Nephron progenitor cell (in vitro differentiated cells): ENCODE measurements around the gene MCTP1.

Source experiments
- DNase-seq: peaks from one replicate; pipeline ENCODE4 v3.0.0; 2021
- H3K27ac Mint-ChIP-seq: 2 replicates; pipeline ENCODE4 v1.8.0; 2021; ENCODE audit warnings: mild to moderate bottlenecking, moderate library complexity, mixed read lengths
- H3K27me3 Mint-ChIP-seq: 2 replicates; pipeline ENCODE4 v1.8.0; 2021; ENCODE audit warnings: mild to moderate bottlenecking, low read depth, mixed read lengths; ENCODE audit not compliant: poor library complexity
- H3K36me3 Mint-ChIP-seq: 2 replicates; pipeline ENCODE4 v1.8.0; 2021; ENCODE audit warnings: low read depth, mixed read lengths
- H3K4me1 Mint-ChIP-seq: 2 replicates; pipeline ENCODE4 v1.8.0; 2021; ENCODE audit warnings: mixed read lengths
- H3K4me3 Mint-ChIP-seq: 2 replicates; pipeline ENCODE4 v1.8.0; 2021; ENCODE audit warnings: mild to moderate bottlenecking, moderate library complexity, mixed read lengths
- H3K9me3 Mint-ChIP-seq: 2 replicates; pipeline ENCODE4 v1.8.0; 2021; ENCODE audit warnings: mild to moderate bottlenecking, moderate library complexity, mixed read lengths
- CTCF ChIP-seq: fragments of 200-600 bp; sonication (generic); IDR thresholded peaks from 2 replicates; pipeline ENCODE4 v1.5.0; 2021; ENCODE audit warnings: antibody characterized with exemption

MCTP1 gene

GRCh38 chr5:94928891-94929290 is 356.0 kb downstream of the MCTP1 start:
- no peaks in the 10 kb centered on the region for H3K9me3 Mint-ChIP-seq
- no peak for DNase-seq
- H3K36me3 Mint-ChIP-seq: no peaks in the 10 kb centered on the region
- no peak overlapping the region for H3K27ac Mint-ChIP-seq
- no peak overlapping the region for H3K4me3 Mint-ChIP-seq
- H3K27me3 Mint-ChIP-seq: no peaks in the 10 kb centered on the region
- H3K4me1 Mint-ChIP-seq: no peaks in the 10 kb centered on the region
- no peak for TF ChIP-seq CTCF

- no peak overlapping the region for H3K27ac Mint-ChIP-seq
- H3K9me3 Mint-ChIP-seq: no peaks in the 10 kb centered on the region
- H3K27me3 Mint-ChIP-seq: peaks cover 11% of the 10 kb centered on the region
- no peaks in the 10 kb centered on the region for H3K36me3 Mint-ChIP-seq
- no peaks in the 10 kb centered on the region for H3K4me1 Mint-ChIP-seq
- DNase-seq: no peak
- H3K4me3 Mint-ChIP-seq: no peak overlapping the region
- TF ChIP-seq CTCF: no peak
Observed at GRCh38 chr5:94920570-94920969, 364.3 kb downstream of the MCTP1 start.

GRCh38 chr5:94916619-94917018 is 368.3 kb downstream of the MCTP1 start:
- Mint-ChIP-seq H3K4me3 (no peak overlapping the region), H3K4me1 (no peaks in the 10 kb centered on the region), H3K27me3 (peaks cover 15% of the 10 kb centered on the region), H3K9me3 (no peaks in the 10 kb centered on the region), H3K36me3 (no peaks in the 10 kb centered on the region), H3K27ac (no peak overlapping the region)
- no peak for DNase-seq
- no peak for TF ChIP-seq CTCF

GRCh38 chr5:94911276-94911675 is 373.6 kb downstream of the MCTP1 start:
- peaks cover 8% of the 10 kb centered on the region for H3K27me3 Mint-ChIP-seq
- no peaks in the 10 kb centered on the region for H3K9me3 Mint-ChIP-seq
- no peaks in the 10 kb centered on the region for H3K4me1 Mint-ChIP-seq
- no peak for TF ChIP-seq CTCF
- H3K4me3 Mint-ChIP-seq: no peak overlapping the region
- H3K27ac Mint-ChIP-seq: no peak overlapping the region
- no peaks in the 10 kb centered on the region for H3K36me3 Mint-ChIP-seq
- no peak for DNase-seq

- no peak for TF ChIP-seq CTCF
- no peak for DNase-seq
- Mint-ChIP-seq H3K4me3 (no peak overlapping the region), H3K27me3 (peaks cover 5% of the 10 kb centered on the region), H3K36me3 (no peaks in the 10 kb centered on the region), H3K4me1 (no peaks in the 10 kb centered on the region), H3K9me3 (no peaks in the 10 kb centered on the region), H3K27ac (no peak overlapping the region)
Observed at GRCh38 chr5:94910721-94911120, 374.2 kb downstream of the MCTP1 start.

GRCh38 chr5:94908889-94909480 is 375.9 kb downstream of the MCTP1 start:
- DNase-seq: peak; percentile 18
- Mint-ChIP-seq H3K9me3 (no peaks in the 10 kb centered on the region), H3K4me1 (no peaks in the 10 kb centered on the region), H3K4me3 (no peak overlapping the region), H3K36me3 (no peaks in the 10 kb centered on the region), H3K27me3 (peaks cover 3% of the 10 kb centered on the region), H3K27ac (no peak overlapping the region)
- peak; percentile 70 for TF ChIP-seq CTCF
